Measurements from ENCODE around the gene RCHY1. TPM values are rescaled to one million over a fixed set of nuclear protein-coding genes. Genes with fewer than 3 reads are reported as not detected.

Gene RCHY1
- total and polyA plus RNA-seq, 4 donors: 24.8 to 53.9 (median 48.9) TPM

- no CpG with 5 or more reads among the region's 1 CpG for WGBS (ENCODE audit: insufficient coverage)
- no peak overlapping the region for H3K27ac ChIP-seq (ENCODE audit: low read depth, low read length)
- H3K36me3 ChIP-seq (ENCODE audit: control insufficient read depth, insufficient read depth, low read length): no peaks in the 10 kb centered on the region
- no peaks in the 10 kb centered on the region for H3K27me3 ChIP-seq (ENCODE audit: control insufficient read depth, insufficient read depth, low read length)
- no peak for DNase-seq (ENCODE audit: low read depth in 4 of 6, low spot score in 6 of 6)
- no peaks in the 10 kb centered on the region for H3K9me3 ChIP-seq (ENCODE audit: control insufficient read depth, insufficient read depth, low read length)
- no peaks in the 10 kb centered on the region for H3K4me1 ChIP-seq (ENCODE audit: control insufficient read depth, insufficient read depth, low read length)
- H3K4me3 ChIP-seq (ENCODE audit: low read depth, low read length): no peak overlapping the region
These were observed 43.5 kb downstream of the RCHY1 start for GRCh38 chr4:75470738-75471137.

GRCh38 chr4:75469896-75470295 is 44.3 kb downstream of the RCHY1 start:
- Histone ChIP-seq H3K4me3 (ENCODE audit: low read depth, low read length) (no peak overlapping the region), H3K36me3 (ENCODE audit: control insufficient read depth, insufficient read depth, low read length) (no peaks in the 10 kb centered on the region), H3K27me3 (ENCODE audit: control insufficient read depth, insufficient read depth, low read length) (no peaks in the 10 kb centered on the region), H3K9me3 (ENCODE audit: control insufficient read depth, insufficient read depth, low read length) (no peaks in the 10 kb centered on the region), H3K4me1 (ENCODE audit: control insufficient read depth, insufficient read depth, low read length) (no peaks in the 10 kb centered on the region), H3K27ac (ENCODE audit: low read depth, low read length) (no peak overlapping the region)
- no peak for DNase-seq (ENCODE audit: low read depth in 4 of 6, low spot score in 6 of 6)
- WGBS (ENCODE audit: insufficient coverage): 80% methylated on average over 1 of the region's 1 CpG

- Histone ChIP-seq H3K9me3 (ENCODE audit: control insufficient read depth, insufficient read depth, low read length) (no peaks in the 10 kb centered on the region), H3K4me3 (ENCODE audit: low read depth, low read length) (no peak overlapping the region), H3K27me3 (ENCODE audit: control insufficient read depth, insufficient read depth, low read length) (no peaks in the 10 kb centered on the region), H3K27ac (ENCODE audit: low read depth, low read length) (no peak overlapping the region), H3K36me3 (ENCODE audit: control insufficient read depth, insufficient read depth, low read length) (no peaks in the 10 kb centered on the region), H3K4me1 (ENCODE audit: control insufficient read depth, insufficient read depth, low read length) (no peaks in the 10 kb centered on the region)
- WGBS (ENCODE audit: insufficient coverage): no CpG with 5 or more reads among the region's 3 CpGs
- DNase-seq (ENCODE audit: low read depth in 4 of 6, low spot score in 6 of 6): no peak
These were observed 56.8 kb downstream of the RCHY1 start for GRCh38 chr4:75457365-75457764.

GRCh38 chr4:75434105-75434504 is 80.1 kb downstream of the RCHY1 start:
- no peaks in the 10 kb centered on the region for H3K9me3 ChIP-seq (ENCODE audit: control insufficient read depth, insufficient read depth, low read length)
- H3K27ac ChIP-seq (ENCODE audit: low read depth, low read length): no peak overlapping the region
- no peak overlapping the region for H3K4me3 ChIP-seq (ENCODE audit: low read depth, low read length)
- WGBS (ENCODE audit: insufficient coverage): 60% methylated on average over 1 of the region's 2 CpGs
- H3K36me3 ChIP-seq (ENCODE audit: control insufficient read depth, insufficient read depth, low read length): no peaks in the 10 kb centered on the region
- DNase-seq (ENCODE audit: low read depth in 4 of 6, low spot score in 6 of 6): peak in 2 of 6 donors; percentile 9 to 18
- H3K27me3 ChIP-seq (ENCODE audit: control insufficient read depth, insufficient read depth, low read length): no peaks in the 10 kb centered on the region
- no peaks in the 10 kb centered on the region for H3K4me1 ChIP-seq (ENCODE audit: control insufficient read depth, insufficient read depth, low read length)

- Histone ChIP-seq H3K4me1 (ENCODE audit: control insufficient read depth, insufficient read depth, low read length) (no peaks in the 10 kb centered on the region), H3K27me3 (ENCODE audit: control insufficient read depth, insufficient read depth, low read length) (no peaks in the 10 kb centered on the region), H3K4me3 (ENCODE audit: low read depth, low read length) (no peak overlapping the region), H3K9me3 (ENCODE audit: control insufficient read depth, insufficient read depth, low read length) (no peaks in the 10 kb centered on the region), H3K36me3 (ENCODE audit: control insufficient read depth, insufficient read depth, low read length) (no peaks in the 10 kb centered on the region), H3K27ac (ENCODE audit: low read depth, low read length) (no peak overlapping the region)
- DNase-seq (ENCODE audit: low read depth in 4 of 6, low spot score in 6 of 6): no peak
These were observed 81.5 kb downstream of the RCHY1 start for GRCh38 chr4:75432683-75433082.

GRCh38 chr4:75429208-75429607 is 85.0 kb downstream of the RCHY1 start:
- no peaks in the 10 kb centered on the region for H3K27me3 ChIP-seq (ENCODE audit: control insufficient read depth, insufficient read depth, low read length)
- H3K36me3 ChIP-seq (ENCODE audit: control insufficient read depth, insufficient read depth, low read length): no peaks in the 10 kb centered on the region
- WGBS (ENCODE audit: insufficient coverage): 100% methylated on average over 1 of the region's 1 CpG
- H3K27ac ChIP-seq (ENCODE audit: low read depth, low read length): no peak overlapping the region
- no peak overlapping the region for H3K4me3 ChIP-seq (ENCODE audit: low read depth, low read length)
- no peaks in the 10 kb centered on the region for H3K4me1 ChIP-seq (ENCODE audit: control insufficient read depth, insufficient read depth, low read length)
- no peaks in the 10 kb centered on the region for H3K9me3 ChIP-seq (ENCODE audit: control insufficient read depth, insufficient read depth, low read length)
- DNase-seq (ENCODE audit: low read depth in 4 of 6, low spot score in 6 of 6): peak in 2 of 6 donors; percentile 4 to 22

Other genes starting within 250 kb of the RCHY1 start
- 10 to 100 TPM; 20.5 to 21.2 TPM for gene THAP6, start 70 bp upstream of the RCHY1 start, total RNA-seq
- gene THAP6, start 70 bp upstream of the RCHY1 start, polyA plus RNA-seq (ENCODE audit: insufficient read length in 2 of 2): 10 to 100 TPM; 17.8 to 21.5 TPM
- gene ODAPH, start 41.7 kb upstream of the RCHY1 start, total RNA-seq: not detected
- under 1 TPM; 0.19 to 0.45 TPM for gene ODAPH, start 41.7 kb upstream of the RCHY1 start, polyA plus RNA-seq (ENCODE audit: insufficient read length in 2 of 2)
- 10 to 100 TPM; 10.1 to 25.1 TPM for gene CDKL2, start 116.1 kb upstream of the RCHY1 start, total RNA-seq
- gene CDKL2, start 116.1 kb upstream of the RCHY1 start, polyA plus RNA-seq (ENCODE audit: insufficient read length in 2 of 2): 10 to 100 TPM; 14.3 to 16.5 TPM
- 100 to 1,000 TPM; 126 to 263 TPM for gene G3BP2, start 159.0 kb upstream of the RCHY1 start, total RNA-seq
- 100 to 1,000 TPM; 135 to 162 TPM for gene G3BP2, start 159.0 kb upstream of the RCHY1 start, polyA plus RNA-seq (ENCODE audit: insufficient read length in 2 of 2)
- gene USO1, start 210.2 kb upstream of the RCHY1 start, total RNA-seq: 10 to 100 TPM; 81.6 to 84.2 TPM
- gene USO1, start 210.2 kb upstream of the RCHY1 start, polyA plus RNA-seq (ENCODE audit: insufficient read length in 2 of 2): 10 to 100 TPM; 39.0 to 41.9 TPM

Data from spinal cord (tissue), 10 donors.